ENCODE results near the gene NPTXR. TPM values are rescaled to one million over a fixed set of nuclear protein-coding genes. Genes with fewer than 3 reads are reported as not detected.

Gene NPTXR
- polyA plus RNA-seq, 1 experiment: 2.5 TPM

DNA sequence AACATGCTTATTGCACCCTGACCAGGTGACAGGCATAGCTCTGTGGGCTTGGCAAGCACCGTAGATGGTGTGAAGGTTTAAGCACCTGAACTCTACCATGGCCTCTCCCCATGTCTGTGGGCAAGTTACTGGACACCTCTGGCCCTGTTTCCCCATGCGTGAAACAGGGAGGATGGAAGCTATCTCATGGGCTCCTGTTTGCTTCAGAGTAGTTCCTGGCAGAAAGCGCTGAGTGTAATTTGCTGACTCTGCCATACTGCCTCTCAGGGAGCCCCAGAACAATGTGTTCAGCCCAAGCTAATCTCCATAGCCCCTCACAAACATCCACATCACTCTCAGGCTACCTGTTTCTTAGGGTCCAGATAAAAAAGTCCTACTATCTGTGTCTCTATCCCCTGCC is 25.8 kb upstream of the NPTXR start:
- H3K27me3 ChIP-seq (ENCODE audit: control insufficient read depth, insufficient read depth, low read length): no peaks in the 10 kb centered on the region
- no peak overlapping the region for H3K4me3 ChIP-seq (ENCODE audit: low read depth, low read length)
- POLR2A ChIA-PET: interaction anchor here (0.7 kb wide), 1 partner anchor 67 kb away, joined by 3 read pairs; no protein-coding TSS in a partner anchor
- CTCF ChIA-PET: interaction anchor here (0.7 to 6.7 kb wide), 50 partner anchors 10 to 1887 kb away, joined by 3 to 136 read pairs (median 5); partner anchors contain the start of genes APOBEC3C, APOBEC3F and NPTXR
- DNase-seq (ENCODE audit: low read depth): no peak
- H3K36me3 ChIP-seq (ENCODE audit: control insufficient read depth, insufficient read depth, low read length): peaks cover 11% of the 10 kb centered on the region
- no peak for TF ChIP-seq CTCF (IDR thresholded peaks at IDR 0.05; ENCODE audit: insufficient read depth, low read depth, low read length)

- TF ChIP-seq CTCF (IDR thresholded peaks at IDR 0.05; ENCODE audit: insufficient read depth, low read depth, low read length): peak; percentile 96
- CTCF ChIA-PET: interaction anchor here (0.7 to 6.7 kb wide), 32 partner anchors 11 to 315 kb away, joined by 3 to 136 read pairs (median 6); partner anchors contain the start of gene NPTXR
- POLR2A ChIA-PET: no interaction called here
- Histone ChIP-seq H3K4me3 (ENCODE audit: low read depth, low read length) (no peak overlapping the region), H3K36me3 (ENCODE audit: control insufficient read depth, insufficient read depth, low read length) (peaks cover 14% of the 10 kb centered on the region), H3K27me3 (ENCODE audit: control insufficient read depth, insufficient read depth, low read length) (no peaks in the 10 kb centered on the region)
- DNase-seq (ENCODE audit: low read depth): no peak
These were observed 25.1 kb upstream of the NPTXR start for GRCh38 chr22:38868886-38869381.

DNA sequence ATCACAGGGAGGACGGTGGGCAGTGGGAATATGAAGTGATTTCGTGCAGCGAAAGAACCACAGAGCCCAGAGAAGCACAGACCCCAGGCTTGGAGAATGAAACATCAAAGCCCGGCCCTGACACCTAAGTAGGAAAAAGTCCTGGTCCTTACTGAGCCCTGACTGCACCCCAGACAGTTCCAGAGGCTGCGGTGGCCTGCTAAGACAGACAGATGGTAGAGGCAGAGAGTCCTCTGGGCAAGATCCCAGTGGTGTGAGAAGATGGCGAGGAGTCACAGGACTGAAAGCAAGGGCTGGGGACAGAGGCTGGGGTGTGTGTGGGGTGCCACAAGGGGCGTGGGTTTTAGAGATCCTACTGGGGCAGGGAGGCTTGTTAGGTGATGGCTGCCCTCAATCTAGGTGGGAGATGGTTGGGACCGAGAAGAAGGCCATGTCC is 24.5 kb upstream of the NPTXR start:
- H3K36me3 ChIP-seq (ENCODE audit: control insufficient read depth, insufficient read depth, low read length): peaks cover 15% of the 10 kb centered on the region
- DNase-seq (ENCODE audit: low read depth): no peak
- TF ChIP-seq CTCF (IDR thresholded peaks at IDR 0.05; ENCODE audit: insufficient read depth, low read depth, low read length): no peak
- no peaks in the 10 kb centered on the region for H3K27me3 ChIP-seq (ENCODE audit: control insufficient read depth, insufficient read depth, low read length)
- no peak overlapping the region for H3K4me3 ChIP-seq (ENCODE audit: low read depth, low read length)
- CTCF ChIA-PET: interaction anchor here (0.7 to 6.7 kb wide), 17 partner anchors 11 to 251 kb away, joined by 3 to 136 read pairs (median 10); partner anchors contain the start of gene NPTXR
- POLR2A ChIA-PET: no interaction called here

- no peak overlapping the region for H3K4me3 ChIP-seq (ENCODE audit: low read depth, low read length)
- ChIA-PET CTCF (interaction anchor here (0.9 to 6.7 kb wide), 7 partner anchors 12 to 210 kb away, joined by 3 to 136 read pairs (median 50); partner anchors contain the start of gene APOBEC3G), POLR2A (no interaction called here)
- H3K36me3 ChIP-seq (ENCODE audit: control insufficient read depth, insufficient read depth, low read length): peaks cover 15% of the 10 kb centered on the region
- H3K27me3 ChIP-seq (ENCODE audit: control insufficient read depth, insufficient read depth, low read length): no peaks in the 10 kb centered on the region
- no peak for TF ChIP-seq CTCF (IDR thresholded peaks at IDR 0.05; ENCODE audit: insufficient read depth, low read depth, low read length)
- no peak for DNase-seq (ENCODE audit: low read depth)
These were observed 23.9 kb upstream of the NPTXR start for GRCh38 chr22:38867471-38868285.

DNA sequence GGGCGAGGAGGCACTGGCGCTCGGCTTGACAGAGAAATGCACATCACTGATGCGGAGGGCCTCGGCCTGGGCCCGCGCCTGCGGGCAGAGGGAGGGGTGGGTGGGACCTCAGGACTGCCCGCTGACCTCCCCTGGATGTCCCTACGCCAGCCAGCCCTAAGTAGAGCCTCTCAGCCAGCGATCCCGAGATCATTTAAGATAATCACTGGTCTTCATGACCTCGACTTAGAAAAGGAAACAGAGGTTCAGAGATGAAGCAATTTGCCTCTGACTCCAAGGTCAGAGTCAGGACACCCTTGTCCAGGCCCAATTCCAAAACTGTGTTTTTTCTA is 23.3 kb upstream of the NPTXR start:
- ChIA-PET CTCF (interaction anchor here (1.0 to 6.7 kb wide), 3 partner anchors 11 to 210 kb away, joined by 3 to 113 read pairs (median 103); partner anchors contain the start of gene APOBEC3G), POLR2A (no interaction called here)
- H3K4me3 ChIP-seq (ENCODE audit: low read depth, low read length): no peak overlapping the region
- H3K36me3 ChIP-seq (ENCODE audit: control insufficient read depth, insufficient read depth, low read length): peaks cover 15% of the 10 kb centered on the region
- no peak for TF ChIP-seq CTCF (IDR thresholded peaks at IDR 0.05; ENCODE audit: insufficient read depth, low read depth, low read length)
- no peak for DNase-seq (ENCODE audit: low read depth)
- H3K27me3 ChIP-seq (ENCODE audit: control insufficient read depth, insufficient read depth, low read length): no peaks in the 10 kb centered on the region

Measured in BJ (cell line).